A549 treated with CpdA at 1 μM for 4 hours (cell line): Measurements from ENCODE around the gene IL34. TPM values are rescaled to one million over a fixed set of nuclear protein-coding genes. Genes with fewer than 3 reads are reported as not detected.

Experiments used
- total RNA-seq: library from RNA; stranded (reverse); fragments of 200-300 nt; extraction: Qiagen RNA extraction; gene quantifications from 5 replicates; pipeline ENCODE4 v1.2.3, GENCODE V29; 2022; ENCODE audit warnings: low read depth

IL34 gene
- 0.44 to 1.0 TPM (median 0.58 TPM) in 5 replicates for total RNA-seq

GRCh38 chr16:70646260-70647241 is at the start of gene IL34:
Gene IL34 (plus strand): TSS chr16:70646559. CDS start chr16:70646948, 389 bp downstream.

GRCh38 chr16:70685938-70686375 is 39.6 kb downstream of the IL34 start, which contains the start of gene MTSS2:
Gene MTSS2 (minus strand): TSS chr16:70686053. CDS start chr16:70685791, 262 bp downstream.

Other genes starting within 250 kb of the IL34 start
- 21.6 to 25.1 TPM (median 21.8 TPM) in 5 replicates for gene ST3GAL2, start 207.5 kb upstream of the IL34 start, total RNA-seq
- gene FCSK, start 192.0 kb upstream of the IL34 start, total RNA-seq: 4.2 to 6.3 TPM (median 5.7 TPM) in 5 replicates
- gene COG4, start 123.0 kb upstream of the IL34 start, total RNA-seq: 25.2 to 33.8 TPM (median 31.8 TPM) in 5 replicates
- gene SF3B3, start 122.7 kb upstream of the IL34 start, total RNA-seq: 154 to 236 TPM (median 203 TPM) in 5 replicates
- 32.0 to 41.3 TPM (median 40.4 TPM) in 5 replicates for gene MTSS2, start 39.5 kb downstream of the IL34 start, total RNA-seq
- 27.5 to 38.3 TPM (median 35.0 TPM) in 5 replicates for gene VAC14, start 154.6 kb downstream of the IL34 start, total RNA-seq